IMR-90 (cell line): ENCODE measurements around the gene DCAF15. TPM values are rescaled to one million over a fixed set of nuclear protein-coding genes. Genes with fewer than 3 reads are reported as not detected.

Source experiments
- ATAC-seq: fragments of 200-7000 bp; cut with Tn5 transposase; 2 replicates; pipeline ENCODE4 v1.9.1; 2020; ENCODE audit warnings: low read depth, mild to moderate bottlenecking, moderate library complexity
- BruUV-seq: library from RNA; stranded (reverse); fragments of 400-500 nt; replicated peaks from 2 replicates; lab custom pipeline; 2021; lab: Mats Ljungman, UMichigan
- CTCF ChIA-PET: fragments of 300-600 bp; formaldehyde crosslinking; extraction: SDS; loops from one replicate; lab custom pipeline; 2021; ENCODE audit warnings: antibody characterized with exemption; lab: Yijun Ruan, JAX
- POLR2A ChIA-PET: fragments of 300-600 bp; sonication (Branson Sonifier 250); formaldehyde crosslinking; loops from one replicate; lab custom pipeline; 2022; ENCODE audit warnings: antibody characterized with exemption; ENCODE audit not compliant: unreplicated experiment; lab: Charles Lee
- DNase-seq: peaks from one replicate; pipeline ENCODE4 v3.0.0; 2013
- H2AFZ ChIP-seq: replicated peaks from 2 replicates; pipeline ENCODE3; 2013; ENCODE audit warnings: low read length, mild to moderate bottlenecking; ENCODE audit not compliant: poor library complexity
- H2AK5ac ChIP-seq: 2 replicates; pipeline ENCODE4 v1.6.1; 2013; ENCODE audit warnings: low read depth, low read length, inconsistent platforms
- H2AK9ac ChIP-seq: replicated peaks from 2 replicates; pipeline ENCODE3; 2013; ENCODE audit warnings: mild to moderate bottlenecking, low read depth, low read length, moderate library complexity; ENCODE audit not compliant: poor library complexity
- H2BK120ac ChIP-seq: 2 replicates; pipeline ENCODE4 v1.6.1; 2013; ENCODE audit warnings: low read depth, low read length, inconsistent platforms
- H2BK15ac ChIP-seq: 3 replicates; pipeline ENCODE4 v1.6.1; 2013; ENCODE audit warnings: low read depth, low read length, inconsistent platforms
- H2BK20ac ChIP-seq: 2 replicates; pipeline ENCODE4 v1.6.1; 2013; ENCODE audit warnings: low read depth, mild to moderate bottlenecking, inconsistent platforms, low read length, moderate library complexity
- H2BK5ac ChIP-seq: 2 replicates; pipeline ENCODE4 v1.6.1; 2013; ENCODE audit warnings: mild to moderate bottlenecking, low read depth, low read length, inconsistent platforms; ENCODE audit not compliant: poor library complexity, severe bottlenecking
- H3K14ac ChIP-seq: replicated peaks from 2 replicates; pipeline ENCODE4 v1.6.1; 2013; ENCODE audit warnings: low read depth, low read length, inconsistent platforms
- H3K18ac ChIP-seq: 2 replicates; pipeline ENCODE4 v1.6.1; 2013; ENCODE audit warnings: low read depth, low read length, control low read depth
- H3K23ac ChIP-seq: 2 replicates; pipeline ENCODE4 v1.6.1; 2013; ENCODE audit warnings: low read depth, low read length, inconsistent platforms
- H3K27ac ChIP-seq: 2 replicates; pipeline ENCODE4 v1.5.1; 2013; ENCODE audit warnings: mild to moderate bottlenecking, control low read depth, low read length; ENCODE audit not compliant: insufficient read depth
- H3K27me3 ChIP-seq: 2 replicates; pipeline ENCODE4 v1.6.1; 2013; ENCODE audit warnings: low read length; ENCODE audit not compliant: control insufficient read depth, insufficient read depth
- H3K36me3 ChIP-seq: 2 replicates; pipeline ENCODE4 v1.6.1; 2013; ENCODE audit warnings: low read length, mixed read lengths; ENCODE audit not compliant: control insufficient read depth, insufficient read depth
- H3K4ac ChIP-seq: 2 replicates; pipeline ENCODE4 v1.6.1; 2013; ENCODE audit warnings: low read depth, low read length, inconsistent platforms
- H3K4me1 ChIP-seq: 2 replicates; pipeline ENCODE4 v1.6.1; 2013; ENCODE audit warnings: low read length, mixed read lengths; ENCODE audit not compliant: control insufficient read depth, insufficient read depth
- H3K4me2 ChIP-seq: 2 replicates; pipeline ENCODE4 v1.6.1; 2013; ENCODE audit warnings: low read depth, mild to moderate bottlenecking, control low read depth, low read length, moderate library complexity
- H3K4me3 ChIP-seq: 2 replicates; pipeline ENCODE4 v1.5.1; 2013; ENCODE audit warnings: low read depth, mild to moderate bottlenecking, control low read depth, low read length, moderate library complexity; ENCODE audit not compliant: insufficient read depth
- H3K56ac ChIP-seq: 2 replicates; pipeline ENCODE4 v1.6.1; 2013; ENCODE audit warnings: low read length, inconsistent platforms; ENCODE audit not compliant: insufficient read depth; ENCODE audit errors: extremely low read depth
- H3K79me1 ChIP-seq, 2 experiments: 2 replicates each; pipeline ENCODE4 v1.6.1; 2013; ENCODE audit warnings: low read length in 2 of 2, inconsistent platforms in 1 of 2, low read depth in 1 of 2
- H3K9ac ChIP-seq: 2 replicates; pipeline ENCODE4 v1.6.1; 2013; ENCODE audit warnings: low read depth, low read length, control low read depth
- H3K9me1 ChIP-seq: 2 replicates; pipeline ENCODE4 v1.6.1; 2013; ENCODE audit warnings: low read length, inconsistent platforms; ENCODE audit not compliant: insufficient read depth
- H3K9me3 ChIP-seq: 2 replicates; pipeline ENCODE4 v1.6.1; 2013; ENCODE audit warnings: low read length; ENCODE audit not compliant: control insufficient read depth, insufficient read depth
- H4K20me1 ChIP-seq: 2 replicates; pipeline ENCODE4 v1.6.1; 2013; ENCODE audit warnings: low read length, inconsistent platforms; ENCODE audit not compliant: insufficient read depth
- H4K5ac ChIP-seq: 2 replicates; pipeline ENCODE4 v1.6.1; 2013; ENCODE audit warnings: mild to moderate bottlenecking, low read depth, low read length, control low read depth
- H4K8ac ChIP-seq, 2 experiments: 2 replicates each; pipeline ENCODE4 v1.6.1; 2013; ENCODE audit warnings: low read depth in 2 of 2, low read length in 2 of 2, control low read depth in 1 of 2, inconsistent platforms in 1 of 2
- H4K91ac ChIP-seq: 2 replicates; pipeline ENCODE4 v1.6.1; 2013; ENCODE audit warnings: low read depth, low read length, inconsistent platforms; ENCODE audit not compliant: insufficient read depth
- BHLHE40 ChIP-seq: fragments of 150-350 bp; IDR thresholded peaks from 2 replicates; pipeline ENCODE4 v1.6.1; 2016; ENCODE audit warnings: mild to moderate bottlenecking, low read depth, low read length
- CEBPB ChIP-seq: IDR thresholded peaks from 2 replicates; pipeline ENCODE4 v1.6.1; 2012; ENCODE audit warnings: low read depth, low read length, improper control_type of control experiment
- CHD1 ChIP-seq: IDR thresholded peaks from 2 replicates; pipeline ENCODE4 v1.6.1; 2012; ENCODE audit warnings: low read depth, low read length, improper control_type of control experiment
- FOS ChIP-seq: fragments of 150-350 bp; IDR thresholded peaks from 2 replicates; pipeline ENCODE4 v1.6.1; 2016; ENCODE audit warnings: low read depth, low read length
- MAFK ChIP-seq: IDR thresholded peaks from 2 replicates; pipeline ENCODE4 v1.6.1; 2012; ENCODE audit warnings: low read depth, low read length, improper control_type of control experiment
- MAZ ChIP-seq: IDR thresholded peaks from 2 replicates; pipeline ENCODE4 v1.6.1; 2012; ENCODE audit warnings: low read depth, mild to moderate bottlenecking, low read length, improper control_type of control experiment, moderate library complexity, borderline replicate concordance
- MXI1 ChIP-seq: IDR thresholded peaks from 2 replicates; pipeline ENCODE4 v1.6.1; 2012; ENCODE audit warnings: low read depth, mild to moderate bottlenecking, low read length, moderate library complexity, borderline replicate concordance
- NFE2L2 ChIP-seq: fragments of 150-350 bp; IDR thresholded peaks from 2 replicates; pipeline ENCODE4 v1.6.1; 2016; ENCODE audit warnings: low read depth, mild to moderate bottlenecking, low read length
- POLR2A ChIP-seq: IDR thresholded peaks from 2 replicates; pipeline ENCODE4 v1.6.1; 2012; ENCODE audit warnings: mild to moderate bottlenecking, low read depth, low read length
- RAD21 ChIP-seq: IDR thresholded peaks from 2 replicates; pipeline ENCODE4 v1.6.1; 2012; ENCODE audit warnings: low read length, improper control_type of control experiment
- RCOR1 ChIP-seq: IDR thresholded peaks from 2 replicates; pipeline ENCODE4 v1.6.1; 2012; ENCODE audit warnings: mild to moderate bottlenecking, low read length, improper control_type of control experiment; ENCODE audit not compliant: insufficient replicate concordance
- RFX5 ChIP-seq: IDR thresholded peaks from 2 replicates; pipeline ENCODE4 v1.8.0; 2012; ENCODE audit warnings: low read depth, mild to moderate bottlenecking, low read length, moderate library complexity
- SMC3 ChIP-seq: fragments of 150-350 bp; IDR thresholded peaks from 2 replicates; pipeline ENCODE4 v1.6.1; 2016; ENCODE audit warnings: low read depth, mild to moderate bottlenecking, antibody characterized with exemption, low read length, moderate library complexity
- WGBS, 2 experiments: methylation state at CpG; one replicate each; pipeline versions ENCODE4 v1.1.5 to v1.1.7; 2013; ENCODE audit warnings: missing lambda C conversion rate in 2 of 2; ENCODE audit not compliant: insufficient read length in 1 of 2; ENCODE audit errors: extremely low coverage in 2 of 2; 5-methylcytosine and 5-hydroxymethylcytosine counted together
- dilution Hi-C: fragments of 300-500 bp; cut with HindIII; formaldehyde crosslinking; loops from one replicate; pipeline ENCODE4 v1.14.3; 2018; ENCODE audit warnings: low sequenced_read_pairs; ENCODE audit not compliant: unreplicated experiment
- in situ Hi-C: fragments of 300-500 bp; cut with MboI; formaldehyde crosslinking; loops from 3 replicates; pipeline ENCODE4 v1.14.3; 2019; ENCODE audit warnings: low sequenced_read_pairs, inconsistent platforms, mixed read lengths
- intact Hi-C: fragments of 100-400 bp; cut with micrococcal nuclease; formaldehyde crosslinking; loops from 2 replicates; pipeline ENCODE4 v1.10.0; 2022
- polyA plus RNA-seq, 3 experiments: library from polyadenylated mRNA; depleted of rRNA; stranded (reverse); fragments of >200 nt; gene quantifications; 2 replicates each; pipeline ENCODE4 v1.2.3, GENCODE V29; 2012; ENCODE audit warnings: low replicate concordance in 1 of 3
- total RNA-seq: library from RNA; depleted of rRNA; stranded (reverse); fragments of >200 nt; gene quantifications from 2 replicates; pipeline ENCODE4 v1.2.3, GENCODE V29; 2012
- TF ChIP-seq, protein P1 (sequence below): fragments of 150-350 bp; IDR thresholded peaks from 2 replicates; pipeline ENCODE4 v1.6.1; 2017; ENCODE audit warnings: mild to moderate bottlenecking, antibody characterized with exemption, low read length, low read depth
- TF ChIP-seq, protein P2 (sequence below): conservative IDR thresholded peaks from 2 replicates; pipeline ENCODE4 v1.5.1; 2012; ENCODE audit warnings: mild to moderate bottlenecking, low read depth, low read length, improper control_type of control experiment
- TF ChIP-seq, protein P3 (sequence below): fragments of 150-350 bp; IDR thresholded peaks from 2 replicates; pipeline ENCODE4 v1.6.1; 2016; ENCODE audit warnings: low read depth, mild to moderate bottlenecking, low read length, moderate library complexity, borderline replicate concordance

DCAF15 gene
- total and polyA plus RNA-seq, 2 of the 4 experiments (the other 2 are of a cell fraction) = 6.8 to 31.0 TPM

DNA sequence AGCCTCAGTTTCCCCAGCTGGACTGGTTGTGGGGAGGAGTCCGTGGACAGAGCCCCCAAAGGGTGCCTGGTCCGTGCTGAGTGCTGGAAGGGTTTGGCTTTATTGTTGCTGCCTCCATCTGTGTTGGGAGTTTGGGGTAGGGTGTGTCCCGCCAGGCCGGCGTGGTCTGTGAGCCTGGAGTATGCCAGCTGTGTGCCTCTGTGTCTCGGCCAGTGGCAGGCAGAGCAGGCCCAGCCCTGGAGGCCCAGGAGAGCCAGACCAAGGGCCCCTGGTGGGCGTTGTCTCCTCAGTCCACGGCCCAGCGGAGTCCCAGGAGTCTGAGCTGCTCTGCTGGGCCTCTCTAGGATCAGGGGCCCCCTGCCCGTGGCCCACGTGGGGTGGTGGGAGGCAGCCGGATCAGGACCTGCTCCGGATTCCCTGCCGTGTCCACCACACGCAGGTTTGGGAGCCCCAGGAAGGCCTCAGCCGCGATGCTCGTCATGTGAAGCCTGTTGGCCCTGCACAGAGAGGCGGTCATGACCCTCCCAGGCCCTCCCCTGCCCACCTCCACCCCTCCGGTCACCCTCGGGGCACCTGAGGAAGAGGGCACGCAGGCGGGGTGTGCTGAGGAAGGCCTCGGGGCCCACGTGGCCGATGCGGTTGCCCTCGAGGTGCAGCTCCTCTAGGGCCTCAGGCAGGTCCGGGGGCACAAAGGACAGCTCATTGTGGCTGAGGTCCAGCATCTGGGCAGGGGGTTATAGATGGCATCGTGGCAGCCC lies 20.7 kb upstream of the DCAF15 start:
- Histone ChIP-seq H3K79me1 (no peaks in the 10 kb centered on the region), H3K4me1 (peaks cover 2% of the 10 kb centered on the region; the same call in 1 of the 2 replicates), H3K9ac (no peak overlapping the region), H3K9me1 (peaks cover 5% of the 10 kb centered on the region), H3K27ac (no peak overlapping the region), H3K36me3 (peaks cover 35% of the 10 kb centered on the region), H2BK20ac (no peak overlapping the region), H3K4ac (no peak overlapping the region), H4K5ac (no peak overlapping the region), H2BK15ac (no peak overlapping the region), H2AFZ (no peak overlapping the region), H3K27me3 (no peaks in the 10 kb centered on the region), H3K9me3 (no peaks in the 10 kb centered on the region), H4K20me1 (no peaks in the 10 kb centered on the region), H2BK5ac (no peak overlapping the region), H2AK9ac (no peak overlapping the region), H3K23ac (no peak overlapping the region), H3K18ac (no peak overlapping the region), H4K8ac (no peak overlapping the region), H3K14ac (no peak overlapping the region), H2BK120ac (no peak overlapping the region), H3K4me3 (no peak overlapping the region), H3K56ac (no peak overlapping the region), H4K91ac (no peak overlapping the region), H2AK5ac (no peak overlapping the region), H3K4me2 (no peak overlapping the region)
- ChIA-PET POLR2A (no interaction called here), CTCF (no interaction called here)
- BruUV-seq = no TSS peak
- 86% methylated on average over 4 of the region's 30 CpGs; no CpG with 5 or more reads in 1 of the 2 experiments for WGBS, 2 experiments
- intact Hi-C loops = no loop called here
- in situ Hi-C loops = no loop called here
- no peak for ATAC-seq
- TF ChIP-seq RCOR1 (no peak), FOS (no peak), MXI1 (no peak), MAFK (no peak), POLR2A (no peak), CHD1 (no peak), SMC3 (no peak), BHLHE40 (no peak), RAD21 (no peak), RFX5 (no peak), CEBPB (no peak), NFE2L2 (no peak), MAZ (no peak)
- TF ChIP-seq, protein P1, sequence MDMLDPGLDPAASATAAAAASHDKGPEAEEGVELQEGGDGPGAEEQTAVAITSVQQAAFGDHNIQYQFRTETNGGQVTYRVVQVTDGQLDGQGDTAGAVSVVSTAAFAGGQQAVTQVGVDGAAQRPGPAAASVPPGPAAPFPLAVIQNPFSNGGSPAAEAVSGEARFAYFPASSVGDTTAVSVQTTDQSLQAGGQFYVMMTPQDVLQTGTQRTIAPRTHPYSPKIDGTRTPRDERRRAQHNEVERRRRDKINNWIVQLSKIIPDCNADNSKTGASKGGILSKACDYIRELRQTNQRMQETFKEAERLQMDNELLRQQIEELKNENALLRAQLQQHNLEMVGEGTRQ = no peak
- TF ChIP-seq, protein P2, sequence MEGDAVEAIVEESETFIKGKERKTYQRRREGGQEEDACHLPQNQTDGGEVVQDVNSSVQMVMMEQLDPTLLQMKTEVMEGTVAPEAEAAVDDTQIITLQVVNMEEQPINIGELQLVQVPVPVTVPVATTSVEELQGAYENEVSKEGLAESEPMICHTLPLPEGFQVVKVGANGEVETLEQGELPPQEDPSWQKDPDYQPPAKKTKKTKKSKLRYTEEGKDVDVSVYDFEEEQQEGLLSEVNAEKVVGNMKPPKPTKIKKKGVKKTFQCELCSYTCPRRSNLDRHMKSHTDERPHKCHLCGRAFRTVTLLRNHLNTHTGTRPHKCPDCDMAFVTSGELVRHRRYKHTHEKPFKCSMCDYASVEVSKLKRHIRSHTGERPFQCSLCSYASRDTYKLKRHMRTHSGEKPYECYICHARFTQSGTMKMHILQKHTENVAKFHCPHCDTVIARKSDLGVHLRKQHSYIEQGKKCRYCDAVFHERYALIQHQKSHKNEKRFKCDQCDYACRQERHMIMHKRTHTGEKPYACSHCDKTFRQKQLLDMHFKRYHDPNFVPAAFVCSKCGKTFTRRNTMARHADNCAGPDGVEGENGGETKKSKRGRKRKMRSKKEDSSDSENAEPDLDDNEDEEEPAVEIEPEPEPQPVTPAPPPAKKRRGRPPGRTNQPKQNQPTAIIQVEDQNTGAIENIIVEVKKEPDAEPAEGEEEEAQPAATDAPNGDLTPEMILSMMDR = no peak
- TF ChIP-seq, protein P3, sequence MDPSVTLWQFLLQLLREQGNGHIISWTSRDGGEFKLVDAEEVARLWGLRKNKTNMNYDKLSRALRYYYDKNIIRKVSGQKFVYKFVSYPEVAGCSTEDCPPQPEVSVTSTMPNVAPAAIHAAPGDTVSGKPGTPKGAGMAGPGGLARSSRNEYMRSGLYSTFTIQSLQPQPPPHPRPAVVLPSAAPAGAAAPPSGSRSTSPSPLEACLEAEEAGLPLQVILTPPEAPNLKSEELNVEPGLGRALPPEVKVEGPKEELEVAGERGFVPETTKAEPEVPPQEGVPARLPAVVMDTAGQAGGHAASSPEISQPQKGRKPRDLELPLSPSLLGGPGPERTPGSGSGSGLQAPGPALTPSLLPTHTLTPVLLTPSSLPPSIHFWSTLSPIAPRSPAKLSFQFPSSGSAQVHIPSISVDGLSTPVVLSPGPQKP = no peak
- dilution Hi-C loops = no loop called here
- DNase-seq = no peak
